WI38 (cell line): ENCODE measurements around the gene POGK.
"Not testable (repeated sequence)": the region's sequence is repeated elsewhere in the genome, so short reads cannot be mapped to it uniquely, and the experiment has no call there.

Source experiments
- H3K4me3 ChIP-seq: 2 replicates; pipeline ENCODE4 v1.5.1; 2011; ENCODE audit warnings: low read depth, mild to moderate bottlenecking, control low read depth, low read length
- CTCF ChIP-seq: IDR thresholded peaks from 2 replicates; pipeline ENCODE4 v1.5.1; 2012; ENCODE audit warnings: low read depth, mild to moderate bottlenecking, control low read depth, low read length

The POGK gene

DNA sequence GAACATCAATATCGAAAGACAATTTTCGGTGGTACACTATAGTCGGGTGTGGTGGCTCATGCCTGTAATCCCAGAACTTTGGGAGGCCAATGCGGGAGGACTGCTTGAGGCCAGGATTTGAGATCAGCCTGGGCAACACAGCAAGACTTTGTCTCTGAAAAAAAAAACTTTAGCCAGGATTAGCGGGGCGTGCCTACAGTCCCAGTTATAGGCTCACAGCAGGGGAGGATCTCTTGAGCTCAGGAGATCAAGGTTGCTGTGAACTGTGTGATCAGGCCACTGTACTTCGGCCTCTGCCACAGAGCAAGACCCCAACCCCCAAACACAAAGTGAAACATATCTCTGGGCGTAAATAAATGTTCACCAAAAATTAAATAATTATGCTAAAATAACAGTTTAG lies 35.2 kb downstream of the POGK start:
- no peak for TF ChIP-seq CTCF
- no peak overlapping the region for H3K4me3 ChIP-seq

GRCh38 chr1:166875302-166875733 lies 36.0 kb downstream of the POGK start:
- no peak for TF ChIP-seq CTCF
- H3K4me3 ChIP-seq: peak overlapping the region; percentile 82

- peak within 1 kb of the TSS; percentile 82 for H3K4me3 ChIP-seq
- TF ChIP-seq CTCF: no peak
Measured at GRCh38 chr1:166875734-166876539, 36.7 kb downstream of the POGK start, which contains the start of gene TADA1. Gene TADA1, minus strand, starts transcription at chr1:166876264. Its CDS starts 31 bp downstream, at chr1:166876233.

- TF ChIP-seq CTCF: no peak
- H3K4me3 ChIP-seq: peak overlapping the region; percentile 82
Measured at GRCh38 chr1:166876540-166876838, 37.2 kb downstream of the POGK start.

DNA sequence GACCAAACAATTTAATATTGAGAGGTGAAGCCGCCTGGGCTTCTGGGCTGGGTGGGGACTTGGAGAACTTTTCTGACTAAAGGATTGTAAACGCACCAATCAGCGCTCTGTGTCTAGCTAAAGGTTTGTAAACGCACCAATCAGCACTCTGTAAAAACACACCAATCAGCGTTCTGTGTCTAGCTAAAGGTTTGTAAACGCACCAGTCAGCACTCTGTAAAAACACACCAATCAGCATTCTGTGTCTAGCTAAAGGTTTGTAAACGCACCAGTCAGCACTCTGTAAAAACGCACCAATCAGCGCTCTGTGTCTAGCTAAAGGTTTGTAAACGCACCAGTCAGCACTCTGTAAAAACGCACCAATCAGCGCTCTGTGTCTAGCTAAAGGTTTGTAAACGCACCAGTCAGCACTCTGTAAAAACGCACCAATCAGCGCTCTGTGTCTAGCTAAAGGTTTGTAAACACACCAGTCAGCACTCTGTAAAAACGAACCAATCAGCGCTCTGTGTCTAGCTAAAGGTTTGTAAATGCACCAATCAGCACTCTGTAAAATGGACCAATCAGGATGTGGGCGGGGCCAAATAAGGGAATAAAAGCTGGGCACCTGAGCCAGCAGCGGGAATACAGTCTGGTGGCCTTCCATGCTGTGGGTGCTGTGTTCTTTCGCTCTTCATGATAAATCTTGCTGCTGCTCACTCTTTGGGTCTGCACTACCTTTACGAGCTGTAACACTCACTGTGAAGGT lies 39.1 kb downstream of the POGK start:
- H3K4me3 ChIP-seq: not testable (repeated sequence)

DNA sequence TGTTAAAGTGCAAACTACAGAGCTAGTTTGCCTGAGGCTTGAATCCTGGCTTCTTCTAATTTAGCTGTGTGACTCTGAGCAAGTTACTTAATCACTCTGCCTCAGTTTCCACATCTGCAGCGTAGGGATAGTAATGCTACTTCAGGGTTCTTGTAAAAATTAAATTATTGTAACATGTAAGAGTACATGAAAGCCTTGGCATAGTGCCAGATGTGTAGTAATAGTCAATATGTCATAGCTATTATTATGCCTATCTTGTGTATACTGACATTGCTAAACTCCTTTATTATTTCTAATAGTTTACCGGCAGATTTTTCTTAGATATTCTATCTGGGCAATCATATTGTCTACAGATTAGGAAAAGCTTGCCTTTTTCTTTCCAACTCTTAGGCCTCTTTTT lies 43.6 kb downstream of the POGK start:
- no peak for TF ChIP-seq CTCF
- no peak overlapping the region for H3K4me3 ChIP-seq

DNA sequence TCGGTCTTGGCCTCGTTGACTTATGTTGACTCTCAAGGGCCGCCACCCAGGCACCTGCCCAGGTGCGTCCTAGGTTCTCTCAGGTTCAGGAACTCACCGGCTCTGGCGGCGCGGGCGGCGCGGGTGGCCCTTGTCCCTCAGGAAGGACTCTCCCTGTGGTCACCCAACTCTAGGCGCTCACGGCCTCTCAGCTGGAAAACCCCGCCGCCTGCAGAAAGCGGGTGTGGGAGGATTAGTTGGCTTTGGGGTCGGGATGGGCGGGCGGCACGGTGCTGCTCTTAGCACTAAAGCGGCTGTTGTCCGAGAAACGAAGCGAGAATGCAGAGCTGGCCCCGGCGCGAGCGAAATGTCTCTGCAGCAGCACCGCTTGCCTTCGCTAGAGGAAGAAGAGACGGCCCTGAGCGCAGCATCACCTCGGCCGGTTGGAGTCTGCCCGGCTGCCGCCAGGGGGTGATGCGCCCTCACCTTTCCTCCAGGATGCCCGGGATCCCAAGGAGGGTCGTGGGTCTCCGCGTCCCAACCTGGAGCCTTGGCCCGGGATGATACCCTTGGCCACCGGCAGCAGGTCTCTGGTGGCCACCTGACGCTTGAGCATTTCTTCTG lies 44.9 kb downstream of the POGK start:
- H3K4me3 ChIP-seq: no peak overlapping the region
- TF ChIP-seq CTCF: peak; percentile 43
